HepG2 (cell line): ENCODE data around the gene CD99L2. TPM values are rescaled to one million over a fixed set of nuclear protein-coding genes. Genes with fewer than 3 reads are reported as not detected.

Experiments
- ATAC-seq: fragments of 200-7000 bp; cut with Tn5 transposase; 3 replicates; pipeline ENCODE4 v1.9.1; 2020; ENCODE audit warnings: mild to moderate bottlenecking, moderate library complexity
- BruUV-seq: library from RNA; stranded (reverse); fragments of 400-500 nt; replicated peaks from 2 replicates; lab custom pipeline; 2021; lab: Mats Ljungman, UMichigan
- CTCF ChIA-PET: fragments of 300-600 bp; formaldehyde crosslinking; extraction: SDS; loops from one replicate; lab custom pipeline; 2021; ENCODE audit warnings: low total read pairs, inconsistent platforms, low intra/inter-chr PET ratio; lab: Yijun Ruan, JAX
- POLR2A ChIA-PET: fragments of 350-600 bp; sonication (Branson Sonifier 250); formaldehyde crosslinking; loops from one replicate; lab custom pipeline; 2020; ENCODE audit warnings: antibody characterized with exemption, inconsistent platforms; lab: Yijun Ruan, JAX
- DNase-seq: peaks from one replicate; pipeline ENCODE4 v3.0.0-alpha.2; 2015; ENCODE audit warnings: low spot score
- FAIRE-seq: peaks from 3 replicates; lab custom pipeline; 2011; peaks lifted over from hg19 to GRCh38; lab: Jason Lieb, UNC
- H2AFZ ChIP-seq: one replicate; pipeline ENCODE4 v1.6.1; 2011; ENCODE audit warnings: low read length, inconsistent platforms
- H3K27ac ChIP-seq: fragments of 300-600 bp; 3 replicates; pipeline ENCODE4 v1.8.0; 2011; ENCODE audit warnings: mixed run types, mild to moderate bottlenecking, mixed read lengths, low read length, inconsistent platforms; ENCODE audit not compliant: insufficient read depth; ENCODE audit errors: extremely low read length
- H3K27me3 ChIP-seq, 2 experiments: fragments of 200-600 bp in 1 of 2; 2 replicates in 1 of 2; 3 replicates in 1 of 2; pipeline versions ENCODE4 v1.6.0 to v1.8.0; 2011; ENCODE audit warnings: low read length in 2 of 2, mild to moderate bottlenecking in 2 of 2, moderate library complexity in 2 of 2, inconsistent platforms in 1 of 2; ENCODE audit not compliant: insufficient read depth in 2 of 2, control insufficient read depth in 1 of 2
- H3K36me3 ChIP-seq, 2 experiments: fragments of 200-600 bp in 1 of 2; replicated peaks in 1 of 2; 2 replicates in 1 of 2; 3 replicates in 1 of 2; pipeline versions ENCODE4 v1.5.1 to v1.8.0; 2011; ENCODE audit warnings: low read length in 2 of 2, inconsistent platforms in 1 of 2; ENCODE audit not compliant: insufficient read depth in 2 of 2, control insufficient read depth in 1 of 2
- H3K4me1 ChIP-seq: 2 replicates; pipeline ENCODE4 v1.5.1; 2012; ENCODE audit warnings: low read length, inconsistent platforms; ENCODE audit not compliant: insufficient read depth
- H3K4me2 ChIP-seq: 2 replicates; pipeline ENCODE4 v1.6.0; 2011; ENCODE audit warnings: low read depth, low read length, inconsistent platforms
- H3K4me3 ChIP-seq, 3 experiments: fragments of 200-600 bp in 1 of 3; sonication (generic), shearing (Covaris generic) in 1 of 3; replicated peaks in 1 of 3; 2 replicates each; pipeline ENCODE4 v1.5.1; 2011 to 2016; ENCODE audit warnings: low read length in 3 of 3, inconsistent platforms in 2 of 3, low read depth in 2 of 3, mild to moderate bottlenecking in 2 of 3, control low read depth in 1 of 3, mixed read lengths in 1 of 3; ENCODE audit not compliant: insufficient read depth in 1 of 3
- H3K79me2 ChIP-seq: one replicate; pipeline ENCODE4 v1.6.1; 2011; ENCODE audit warnings: low read length, inconsistent platforms; ENCODE audit not compliant: insufficient read depth
- H3K9ac ChIP-seq: 2 replicates; pipeline ENCODE4 v1.6.0; 2011; ENCODE audit warnings: mild to moderate bottlenecking, low read depth, low read length, inconsistent platforms; ENCODE audit not compliant: insufficient read depth
- H3K9me3 ChIP-seq: 2 replicates; pipeline ENCODE4 v1.5.1; 2012; ENCODE audit warnings: mild to moderate bottlenecking, low read length
- H4K20me1 ChIP-seq: 2 replicates; pipeline ENCODE4 v1.6.0; 2011; ENCODE audit warnings: inconsistent platforms, mild to moderate bottlenecking, low read length, moderate library complexity; ENCODE audit not compliant: insufficient read depth
- REL ChIP-seq: sonication (generic); formaldehyde crosslinking; conservative IDR thresholded peaks from 2 replicates; pipeline ENCODE4 v1.8.0; 2022; ENCODE audit warnings: mild to moderate bottlenecking, missing genetic modification reagents, moderate library complexity
- ZNF234 ChIP-seq: sonication (generic); formaldehyde crosslinking; conservative IDR thresholded peaks from 2 replicates; pipeline ENCODE4 v1.5.1; 2020; ENCODE audit warnings: mild to moderate bottlenecking, missing genetic modification reagents
- ZNF451 ChIP-seq: sonication (generic); formaldehyde crosslinking; IDR thresholded peaks from 2 replicates; pipeline ENCODE4 v1.5.0; 2020; ENCODE audit warnings: mild to moderate bottlenecking, missing genetic modification reagents
- ZNF510 ChIP-seq: sonication (generic); formaldehyde crosslinking; IDR thresholded peaks from 2 replicates; pipeline ENCODE4 v1.4.0; 2020; ENCODE audit warnings: low read depth, mild to moderate bottlenecking, missing genetic modification reagents
- WGBS: methylation state at CpG from one replicate; pipeline ENCODE4 v1.1.6; 2017; ENCODE audit warnings: low lambda C conversion rate; 5-methylcytosine and 5-hydroxymethylcytosine counted together
- in situ Hi-C: cut with HindIII; loops from 2 replicates; pipeline ENCODE4 v1.10.0; 2017; ENCODE audit warnings: low pct_unique_long_range_greater_than_20kb; ENCODE audit not compliant: extremely low pct_ligation_motif_present
- intact Hi-C: fragments of 100-400 bp; cut with micrococcal nuclease; formaldehyde crosslinking; loops from one replicate; pipeline ENCODE4 v1.10.0; 2022; ENCODE audit not compliant: unreplicated experiment
- polyA plus RNA-seq, 8 experiments: library from polyadenylated mRNA; depleted of rRNA in 3 of 8; stranded (reverse) in 7 of 8; unstranded in 1 of 8; fragments of >200 nt; fragmentation: Illumina TruSeq in 4 of 8; extraction: Trizol in 4 of 8; gene quantifications; 2 replicates each; pipeline versions ENCODE4 v1.2.1 to v1.2.3, GENCODE V29; 2011 to 2016; ENCODE audit warnings: low read depth in 4 of 8, missing spikeins in 1 of 8, mixed read lengths in 1 of 8; ENCODE audit not compliant: insufficient read depth in 1 of 8
- total RNA-seq, 5 experiments: library from RNA; depleted of rRNA; stranded (reverse); fragments of >200 nt; fragmentation: Illumina TruSeq; extraction: Trizol; gene quantifications; 2 replicates each; pipeline ENCODE4 v1.2.3, GENCODE V29; 2016; ENCODE audit warnings: low read depth in 1 of 5
- TF ChIP-seq, protein P1 (sequence below): sonication (generic); formaldehyde crosslinking; IDR thresholded peaks from 2 replicates; pipeline ENCODE4 v1.8.1; 2022; ENCODE audit warnings: mild to moderate bottlenecking, missing genetic modification reagents
- TF ChIP-seq, protein P2 (sequence below): sonication (generic); formaldehyde crosslinking; IDR thresholded peaks from 2 replicates; pipeline ENCODE4 v1.4.0; 2020; ENCODE audit warnings: missing genetic modification reagents, mild to moderate bottlenecking, borderline replicate concordance
- TF ChIP-seq, protein P3 (sequence below), 2 experiments: fragments of 450-650 bp in 1 of 2; sonication (generic) in 1 of 2; formaldehyde crosslinking in 1 of 2; IDR thresholded peaks; 2 replicates each; pipeline versions ENCODE4 v1.6.1 to v1.8.0; 2016 to 2022; ENCODE audit warnings: antibody characterized with exemption in 1 of 2, mild to moderate bottlenecking in 1 of 2, missing genetic modification reagents in 1 of 2

The CD99L2 gene
- total and polyA plus RNA-seq, 2 of the 13 experiments (the other 11 are each of a cell fraction or from before 2014, with no cell fraction given) = 6.9 to 7.6 TPM

DNA sequence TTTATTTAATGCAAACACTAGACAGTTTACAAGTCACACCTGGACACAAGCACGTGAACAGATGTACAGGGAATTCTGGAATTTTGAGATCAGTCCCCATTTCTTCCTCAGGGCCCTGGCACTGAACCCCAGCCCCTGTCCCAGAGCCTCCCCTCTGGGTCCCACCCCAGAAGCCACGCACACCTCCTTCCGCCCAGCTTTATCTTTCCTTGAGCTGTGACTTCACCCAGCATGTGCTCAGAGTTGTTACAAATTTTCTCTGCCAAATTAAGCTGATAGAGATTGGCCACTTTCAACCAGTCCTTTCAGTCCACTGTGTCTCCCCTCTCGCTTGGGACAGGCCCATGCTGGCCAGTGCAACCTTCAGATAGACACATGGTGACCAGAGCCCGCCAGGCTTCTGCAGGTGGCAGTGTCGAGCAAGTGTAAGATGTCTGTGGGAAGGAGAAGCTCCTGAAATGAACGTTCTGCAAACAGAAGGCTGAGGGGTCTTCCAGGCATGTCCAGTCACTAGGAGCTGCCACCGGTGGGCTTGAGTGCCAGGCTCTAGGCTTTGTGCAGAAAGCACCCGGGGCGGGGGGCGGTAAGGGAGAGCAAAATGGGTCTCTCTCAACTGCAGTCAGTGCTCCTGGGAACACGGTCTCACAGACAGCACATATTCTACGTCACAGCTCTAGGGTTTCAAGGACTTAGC, 132.0 kb downstream of the CD99L2 start:
- Histone ChIP-seq H3K4me1 (no peaks in the 10 kb centered on the region), H3K9ac (no peak overlapping the region), H3K4me2 (no peak overlapping the region), H2AFZ (no peak overlapping the region), H3K36me3 (no peaks in the 10 kb centered on the region), H4K20me1 (no peaks in the 10 kb centered on the region), H3K27ac (no peak overlapping the region), H3K9me3 (no peaks in the 10 kb centered on the region), H3K27me3 (no peaks in the 10 kb centered on the region), H3K4me3 (no peak overlapping the region), H3K79me2 (no peaks in the 10 kb centered on the region)
- WGBS = 96% methylated on average over 7 of the region's 13 CpGs
- ChIA-PET CTCF (no interaction called here), POLR2A (no interaction called here)
- FAIRE-seq = no peak
- BruUV-seq = no TSS peak
- in situ Hi-C loops = no loop called here
- DNase-seq = no peak
- intact Hi-C loops = no loop called here
- ATAC-seq = peak; percentile 57
- TF ChIP-seq REL (no peak), ZNF510 (CRISPR knock-in tag) (no peak), ZNF234 (CRISPR knock-in tag) (no peak), ZNF451 (CRISPR knock-in tag) (no peak)
- TF ChIP-seq, protein P1, sequence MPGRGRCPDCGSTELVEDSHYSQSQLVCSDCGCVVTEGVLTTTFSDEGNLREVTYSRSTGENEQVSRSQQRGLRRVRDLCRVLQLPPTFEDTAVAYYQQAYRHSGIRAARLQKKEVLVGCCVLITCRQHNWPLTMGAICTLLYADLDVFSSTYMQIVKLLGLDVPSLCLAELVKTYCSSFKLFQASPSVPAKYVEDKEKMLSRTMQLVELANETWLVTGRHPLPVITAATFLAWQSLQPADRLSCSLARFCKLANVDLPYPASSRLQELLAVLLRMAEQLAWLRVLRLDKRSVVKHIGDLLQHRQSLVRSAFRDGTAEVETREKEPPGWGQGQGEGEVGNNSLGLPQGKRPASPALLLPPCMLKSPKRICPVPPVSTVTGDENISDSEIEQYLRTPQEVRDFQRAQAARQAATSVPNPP (CRISPR knock-in tag) = no peak
- TF ChIP-seq, protein P2, sequence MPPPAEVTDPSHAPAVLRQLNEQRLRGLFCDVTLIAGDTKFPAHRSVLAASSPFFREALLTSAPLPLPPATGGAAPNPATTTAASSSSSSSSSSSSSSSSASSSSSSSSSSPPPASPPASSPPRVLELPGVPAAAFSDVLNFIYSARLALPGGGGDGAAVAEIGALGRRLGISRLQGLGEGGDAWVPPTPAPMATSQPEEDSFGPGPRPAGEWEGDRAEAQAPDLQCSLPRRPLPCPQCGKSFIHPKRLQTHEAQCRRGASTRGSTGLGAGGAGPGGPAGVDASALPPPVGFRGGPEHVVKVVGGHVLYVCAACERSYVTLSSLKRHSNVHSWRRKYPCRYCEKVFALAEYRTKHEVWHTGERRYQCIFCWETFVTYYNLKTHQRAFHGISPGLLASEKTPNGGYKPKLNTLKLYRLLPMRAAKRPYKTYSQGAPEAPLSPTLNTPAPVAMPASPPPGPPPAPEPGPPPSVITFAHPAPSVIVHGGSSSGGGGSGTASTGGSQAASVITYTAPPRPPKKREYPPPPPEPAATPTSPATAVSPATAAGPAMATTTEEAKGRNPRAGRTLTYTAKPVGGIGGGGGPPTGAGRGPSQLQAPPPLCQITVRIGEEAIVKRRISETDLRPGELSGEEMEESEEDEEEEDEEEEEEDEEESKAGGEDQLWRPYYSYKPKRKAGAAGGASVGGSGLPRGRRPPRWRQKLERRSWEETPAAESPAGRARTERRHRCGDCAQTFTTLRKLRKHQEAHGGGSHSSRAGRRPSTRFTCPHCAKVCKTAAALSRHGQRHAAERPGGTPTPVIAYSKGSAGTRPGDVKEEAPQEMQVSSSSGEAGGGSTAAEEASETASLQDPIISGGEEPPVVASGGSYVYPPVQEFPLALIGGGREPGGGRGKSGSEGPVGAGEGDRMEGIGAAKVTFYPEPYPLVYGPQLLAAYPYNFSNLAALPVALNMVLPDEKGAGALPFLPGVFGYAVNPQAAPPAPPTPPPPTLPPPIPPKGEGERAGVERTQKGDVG (CRISPR knock-in tag) = no peak
- TF ChIP-seq, protein P3, sequence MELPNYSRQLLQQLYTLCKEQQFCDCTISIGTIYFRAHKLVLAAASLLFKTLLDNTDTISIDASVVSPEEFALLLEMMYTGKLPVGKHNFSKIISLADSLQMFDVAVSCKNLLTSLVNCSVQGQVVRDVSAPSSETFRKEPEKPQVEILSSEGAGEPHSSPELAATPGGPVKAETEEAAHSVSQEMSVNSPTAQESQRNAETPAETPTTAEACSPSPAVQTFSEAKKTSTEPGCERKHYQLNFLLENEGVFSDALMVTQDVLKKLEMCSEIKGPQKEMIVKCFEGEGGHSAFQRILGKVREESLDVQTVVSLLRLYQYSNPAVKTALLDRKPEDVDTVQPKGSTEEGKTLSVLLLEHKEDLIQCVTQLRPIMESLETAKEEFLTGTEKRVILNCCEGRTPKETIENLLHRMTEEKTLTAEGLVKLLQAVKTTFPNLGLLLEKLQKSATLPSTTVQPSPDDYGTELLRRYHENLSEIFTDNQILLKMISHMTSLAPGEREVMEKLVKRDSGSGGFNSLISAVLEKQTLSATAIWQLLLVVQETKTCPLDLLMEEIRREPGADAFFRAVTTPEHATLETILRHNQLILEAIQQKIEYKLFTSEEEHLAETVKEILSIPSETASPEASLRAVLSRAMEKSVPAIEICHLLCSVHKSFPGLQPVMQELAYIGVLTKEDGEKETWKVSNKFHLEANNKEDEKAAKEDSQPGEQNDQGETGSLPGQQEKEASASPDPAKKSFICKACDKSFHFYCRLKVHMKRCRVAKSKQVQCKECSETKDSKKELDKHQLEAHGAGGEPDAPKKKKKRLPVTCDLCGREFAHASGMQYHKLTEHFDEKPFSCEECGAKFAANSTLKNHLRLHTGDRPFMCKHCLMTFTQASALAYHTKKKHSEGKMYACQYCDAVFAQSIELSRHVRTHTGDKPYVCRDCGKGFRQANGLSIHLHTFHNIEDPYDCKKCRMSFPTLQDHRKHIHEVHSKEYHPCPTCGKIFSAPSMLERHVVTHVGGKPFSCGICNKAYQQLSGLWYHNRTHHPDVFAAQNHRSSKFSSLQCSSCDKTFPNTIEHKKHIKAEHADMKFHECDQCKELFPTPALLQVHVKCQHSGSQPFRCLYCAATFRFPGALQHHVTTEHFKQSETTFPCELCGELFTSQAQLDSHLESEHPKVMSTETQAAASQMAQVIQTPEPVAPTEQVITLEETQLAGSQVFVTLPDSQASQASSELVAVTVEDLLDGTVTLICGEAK (IDR thresholded peaks at IDR 0.05) = no peak
- TF ChIP-seq, protein P3 (CRISPR knock-in tag; IDR thresholded peaks at IDR 0.05) = no peak
